Fibroblast of lung (primary cell): ENCODE data around the gene IGF1R. TPM values are rescaled to one million over a fixed set of nuclear protein-coding genes. Genes with fewer than 3 reads are reported as not detected.

Experiments
- DNase-seq, 2 donors: peaks; one replicate each; pipeline versions ENCODE4 v3.0.0 to v3.0.0-alpha.2; 2010; ENCODE audit warnings: low read depth in 2 of 2
- H2AFZ ChIP-seq: 2 replicates; pipeline ENCODE4 v1.5.1; 2012; ENCODE audit warnings: low read length, control low read depth, inconsistent platforms
- H3K27ac ChIP-seq: 2 replicates; pipeline ENCODE4 v1.5.1; 2011; ENCODE audit warnings: low read length, control low read depth; ENCODE audit not compliant: insufficient read depth
- H3K27me3 ChIP-seq: 2 replicates; pipeline ENCODE4 v1.5.1; 2011; ENCODE audit warnings: mild to moderate bottlenecking, low read length; ENCODE audit not compliant: control insufficient read depth, insufficient read depth
- H3K36me3 ChIP-seq: 2 replicates; pipeline ENCODE4 v1.5.1; 2011; ENCODE audit warnings: low read length; ENCODE audit not compliant: control insufficient read depth, insufficient read depth
- H3K4me1 ChIP-seq: 2 replicates; pipeline ENCODE4 v1.5.1; 2011; ENCODE audit warnings: low read length; ENCODE audit not compliant: control insufficient read depth, insufficient read depth; ENCODE audit errors: extremely low read depth
- H3K4me2 ChIP-seq: 2 replicates; pipeline ENCODE4 v1.5.1; 2011; ENCODE audit warnings: low read length, control low read depth; ENCODE audit not compliant: insufficient read depth; ENCODE audit errors: extremely low read depth
- H3K4me3 ChIP-seq, 4 experiments: fragments of 200-600 bp in 1 of 4; sonication (generic) in 1 of 4; replicated peaks in 1 of 4; 2 replicates each; pipeline ENCODE4 v1.5.1; 2011 to 2016; ENCODE audit warnings: low read length in 4 of 4, low read depth in 3 of 4, mild to moderate bottlenecking in 3 of 4, control low read depth in 2 of 4, inconsistent platforms in 1 of 4, mixed read lengths in 1 of 4; ENCODE audit not compliant: insufficient read depth in 1 of 4; ENCODE audit errors: control extremely low read depth in 1 of 4
- H3K79me2 ChIP-seq: 2 replicates; pipeline ENCODE4 v1.5.1; 2012; ENCODE audit warnings: mild to moderate bottlenecking, low read length, inconsistent platforms; ENCODE audit not compliant: control insufficient read depth, insufficient read depth
- H3K9ac ChIP-seq: 2 replicates; pipeline ENCODE4 v1.5.1; 2011; ENCODE audit warnings: mild to moderate bottlenecking, low read length, control low read depth; ENCODE audit not compliant: insufficient read depth
- H3K9me3 ChIP-seq: 2 replicates; pipeline ENCODE4 v1.5.1; 2012; ENCODE audit warnings: low read depth, low read length; ENCODE audit not compliant: control insufficient read depth, insufficient read depth
- H4K20me1 ChIP-seq: 2 replicates; pipeline ENCODE4 v1.5.1; 2011; ENCODE audit warnings: low read length; ENCODE audit not compliant: control insufficient read depth, insufficient read depth; ENCODE audit errors: extremely low read depth
- CTCF ChIP-seq, 2 donors: IDR thresholded peaks in 1 of 2; conservative IDR thresholded peaks in 1 of 2; 1 replicate in 1 of 2; 2 replicates in 1 of 2; pipeline ENCODE4 v1.5.1; 2011 to 2012; ENCODE audit warnings: low read length in 2 of 2, control low read depth in 1 of 2, inconsistent platforms in 1 of 2, low read depth in 1 of 2, mild to moderate bottlenecking in 1 of 2
- EZH2 ChIP-seq: IDR thresholded peaks from 2 replicates; pipeline ENCODE4 v1.5.1; 2012; ENCODE audit warnings: low read length, control low read depth, mild to moderate bottlenecking; ENCODE audit errors: missing control alignments
- polyA plus RNA-seq, 2 donors: library from polyadenylated mRNA; depleted of rRNA in 1 of 2; stranded (reverse) in 1 of 2; unstranded in 1 of 2; fragments of >200 nt; gene quantifications; 2 replicates each; pipeline ENCODE4 v1.2.1, GENCODE V29; 2011 to 2012; ENCODE audit warnings: missing spikeins in 1 of 2
- total RNA-seq: library from RNA; depleted of rRNA; stranded (reverse); fragments of >200 nt; gene quantifications from 2 replicates; pipeline ENCODE4 v1.2.1, GENCODE V29; 2014

IGF1R gene
- total and polyA plus RNA-seq, 2 donors (not counting 1 experiment from before 2014, with no cell fraction given) = 14.6 to 28.6 TPM

- H3K79me2 ChIP-seq = no peaks in the 10 kb centered on the region
- no peak overlapping the region for H3K4me2 ChIP-seq
- H3K4me3 ChIP-seq = no peak overlapping the region
- H2AFZ ChIP-seq = no peak overlapping the region
- H3K27me3 ChIP-seq = no peaks in the 10 kb centered on the region
- no peak for DNase-seq
- H3K36me3 ChIP-seq = peaks cover 2% of the 10 kb centered on the region
- no peak overlapping the region for H3K9ac ChIP-seq
- H4K20me1 ChIP-seq = no peaks in the 10 kb centered on the region
- no peak overlapping the region for H3K27ac ChIP-seq
- H3K9me3 ChIP-seq = no peaks in the 10 kb centered on the region
- TF ChIP-seq CTCF (conservative IDR thresholded peaks at IDR 0.05 in 1 of 2, IDR thresholded peaks at IDR 0.05 in 1 of 2; ENCODE audit: low read depth in 1 of 2, low read length in 2 of 2) (no peak), EZH2 (no peak)
- H3K4me1 ChIP-seq = peaks cover 4% of the 10 kb centered on the region
These were observed 282.2 kb downstream of the IGF1R start for GRCh38 chr15:98930576-98930975.

- Histone ChIP-seq H3K4me3 (no peak overlapping the region), H3K9ac (no peak overlapping the region), H3K27me3 (no peaks in the 10 kb centered on the region), H3K36me3 (peaks cover 2% of the 10 kb centered on the region), H3K79me2 (no peaks in the 10 kb centered on the region), H3K27ac (no peak overlapping the region), H3K4me2 (no peak overlapping the region), H2AFZ (no peak overlapping the region), H3K4me1 (peaks cover 4% of the 10 kb centered on the region), H3K9me3 (no peaks in the 10 kb centered on the region), H4K20me1 (no peaks in the 10 kb centered on the region)
- no peak for TF ChIP-seq CTCF (conservative IDR thresholded peaks at IDR 0.05 in 1 of 2, IDR thresholded peaks at IDR 0.05 in 1 of 2; ENCODE audit: low read depth in 1 of 2, low read length in 2 of 2)
- no peak for TF ChIP-seq EZH2
- DNase-seq = no peak
These were observed 282.7 kb downstream of the IGF1R start for GRCh38 chr15:98931004-98931403.

- no peaks in the 10 kb centered on the region for H3K36me3 ChIP-seq
- TF ChIP-seq CTCF (conservative IDR thresholded peaks at IDR 0.05 in 1 of 2, IDR thresholded peaks at IDR 0.05 in 1 of 2; ENCODE audit: low read depth in 1 of 2, low read length in 2 of 2) = no peak
- no peak for TF ChIP-seq EZH2
These were observed 285.1 kb downstream of the IGF1R start for GRCh38 chr15:98933406-98933805.

More at GRCh38 chr15:98933406-98933805, 285.1 kb downstream of the IGF1R start:
- Histone ChIP-seq H4K20me1 (no peaks in the 10 kb centered on the region), H2AFZ (no peak overlapping the region), H3K4me2 (no peak overlapping the region), H3K4me3 (no peak overlapping the region), H3K27ac (no peak overlapping the region), H3K9ac (no peak overlapping the region), H3K27me3 (no peaks in the 10 kb centered on the region), H3K4me1 (no peaks in the 10 kb centered on the region), H3K9me3 (no peaks in the 10 kb centered on the region), H3K79me2 (no peaks in the 10 kb centered on the region)
- DNase-seq = no peak
